ENCODE measurements around the gene RSAD2. TPM values are rescaled to one million over a fixed set of nuclear protein-coding genes. Genes with fewer than 3 reads are reported as not detected.

The RSAD2 gene
- total RNA-seq, 1 donor from 2014 or later = 0.32 TPM

DNA sequence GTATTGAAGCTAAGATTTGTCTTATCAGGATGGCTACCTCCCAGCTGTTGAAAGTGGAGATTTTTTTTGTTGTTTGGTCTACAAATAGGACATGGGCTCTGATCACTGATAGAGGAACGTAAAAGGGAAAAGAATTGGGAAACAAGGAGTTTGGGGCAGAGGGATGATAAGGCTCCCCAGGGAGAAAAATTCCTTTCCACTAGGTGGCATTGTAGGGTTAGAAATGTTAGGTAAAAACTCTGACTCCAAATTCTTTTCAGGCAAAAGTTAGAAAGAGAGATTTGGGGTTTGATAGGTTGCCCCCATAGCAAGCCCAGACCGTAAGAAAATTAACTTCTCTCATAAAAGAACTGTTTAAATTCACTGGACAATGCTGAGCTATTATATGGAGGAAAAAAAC is 31.7 kb upstream of the RSAD2 start:
- TF ChIP-seq, protein P1, sequence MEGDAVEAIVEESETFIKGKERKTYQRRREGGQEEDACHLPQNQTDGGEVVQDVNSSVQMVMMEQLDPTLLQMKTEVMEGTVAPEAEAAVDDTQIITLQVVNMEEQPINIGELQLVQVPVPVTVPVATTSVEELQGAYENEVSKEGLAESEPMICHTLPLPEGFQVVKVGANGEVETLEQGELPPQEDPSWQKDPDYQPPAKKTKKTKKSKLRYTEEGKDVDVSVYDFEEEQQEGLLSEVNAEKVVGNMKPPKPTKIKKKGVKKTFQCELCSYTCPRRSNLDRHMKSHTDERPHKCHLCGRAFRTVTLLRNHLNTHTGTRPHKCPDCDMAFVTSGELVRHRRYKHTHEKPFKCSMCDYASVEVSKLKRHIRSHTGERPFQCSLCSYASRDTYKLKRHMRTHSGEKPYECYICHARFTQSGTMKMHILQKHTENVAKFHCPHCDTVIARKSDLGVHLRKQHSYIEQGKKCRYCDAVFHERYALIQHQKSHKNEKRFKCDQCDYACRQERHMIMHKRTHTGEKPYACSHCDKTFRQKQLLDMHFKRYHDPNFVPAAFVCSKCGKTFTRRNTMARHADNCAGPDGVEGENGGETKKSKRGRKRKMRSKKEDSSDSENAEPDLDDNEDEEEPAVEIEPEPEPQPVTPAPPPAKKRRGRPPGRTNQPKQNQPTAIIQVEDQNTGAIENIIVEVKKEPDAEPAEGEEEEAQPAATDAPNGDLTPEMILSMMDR (IDR thresholded peaks at IDR 0.05) = no peak
- Histone ChIP-seq H3K27ac (no peak overlapping the region), H3K27me3 (no peaks in the 10 kb centered on the region), H3K36me3 (peaks cover 15 to 26% of the 10 kb centered on the region in 2 donors), H3K9me3 (peaks cover 52 to 72% of the 10 kb centered on the region in 2 donors), H3K4me1 (no peaks in the 10 kb centered on the region), H3K4me3 (no peak overlapping the region)
- intact Hi-C loops (cut with DNase I) = no loop called here
- DNase-seq (ENCODE audit: low spot score in 2 of 2) = no peak

DNA sequence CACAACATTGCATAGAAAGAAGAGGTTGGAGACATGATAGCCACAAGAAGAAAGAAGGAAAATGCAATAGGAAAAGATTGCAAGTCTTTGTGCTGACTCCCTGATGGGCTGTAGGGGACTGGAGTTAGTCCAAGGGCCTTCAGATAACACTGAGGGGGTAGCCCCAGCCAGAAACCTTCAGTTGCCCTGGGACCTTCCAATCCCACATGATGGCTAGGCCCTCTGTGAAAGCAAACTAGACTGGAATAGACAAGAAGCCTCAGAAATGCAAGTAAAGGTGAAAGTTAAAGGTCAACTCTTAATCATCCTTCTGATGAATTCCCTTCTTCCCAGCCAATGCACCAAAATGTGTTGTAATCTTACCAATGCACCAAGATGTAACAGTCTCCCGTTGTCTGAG is 31.0 kb upstream of the RSAD2 start:
- H3K36me3 ChIP-seq = peaks cover 20 to 33% of the 10 kb centered on the region in 2 donors
- no peaks in the 10 kb centered on the region for H3K27me3 ChIP-seq
- H3K4me3 ChIP-seq = no peak overlapping the region
- H3K4me1 ChIP-seq = no peaks in the 10 kb centered on the region
- H3K27ac ChIP-seq = no peak overlapping the region
- TF ChIP-seq, protein P1 (IDR thresholded peaks at IDR 0.05) = no peak
- peaks cover 52 to 72% of the 10 kb centered on the region in 2 donors for H3K9me3 ChIP-seq
- no peak for DNase-seq (ENCODE audit: low spot score in 2 of 2)
- intact Hi-C loops (cut with DNase I) = no loop called here

DNA sequence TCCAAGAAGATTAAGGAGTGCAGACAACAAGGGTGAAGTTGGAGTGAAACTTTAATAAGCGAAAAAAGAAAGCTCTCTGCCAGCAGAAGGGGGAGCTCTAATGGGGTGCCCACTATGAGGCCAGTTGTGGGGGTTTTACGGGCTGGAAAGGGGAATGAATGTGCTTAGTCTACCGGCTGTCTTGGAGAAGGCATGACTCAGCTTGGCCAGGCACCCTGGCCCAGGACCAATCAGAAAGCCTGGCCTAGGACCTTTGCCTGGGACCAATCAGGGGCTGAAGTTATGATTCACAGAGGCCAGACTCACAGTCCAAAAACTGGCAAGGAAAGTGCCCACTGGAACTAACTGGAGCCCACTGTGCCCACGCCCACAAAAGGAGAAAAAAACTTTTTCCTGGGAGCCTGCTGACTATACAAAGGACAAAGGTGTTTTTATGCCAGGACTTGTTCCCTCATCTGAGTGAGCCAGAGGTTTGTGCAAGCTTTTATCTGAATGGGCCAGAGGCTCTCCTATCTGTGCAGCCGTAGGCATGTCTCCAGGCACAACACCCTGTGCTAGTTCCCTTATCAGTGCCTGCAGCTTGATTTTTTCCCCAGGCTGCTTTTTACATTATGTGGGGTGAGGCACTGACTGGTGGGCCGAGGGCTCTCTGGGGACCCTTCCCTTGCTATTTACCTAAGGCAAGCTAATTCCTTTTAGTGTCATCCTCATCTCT is 30.5 kb upstream of the RSAD2 start:
- H3K4me1 ChIP-seq = no peaks in the 10 kb centered on the region
- no peak for DNase-seq (ENCODE audit: low spot score in 2 of 2)
- intact Hi-C loops (cut with DNase I) = no loop called here
- peaks cover 20 to 33% of the 10 kb centered on the region in 2 donors for H3K36me3 ChIP-seq
- no peak overlapping the region for H3K4me3 ChIP-seq
- no peaks in the 10 kb centered on the region for H3K27me3 ChIP-seq
- TF ChIP-seq, protein P1 (IDR thresholded peaks at IDR 0.05) = no peak
- H3K9me3 ChIP-seq = peaks cover 52 to 71% of the 10 kb centered on the region in 2 donors
- no peak overlapping the region for H3K27ac ChIP-seq

DNA sequence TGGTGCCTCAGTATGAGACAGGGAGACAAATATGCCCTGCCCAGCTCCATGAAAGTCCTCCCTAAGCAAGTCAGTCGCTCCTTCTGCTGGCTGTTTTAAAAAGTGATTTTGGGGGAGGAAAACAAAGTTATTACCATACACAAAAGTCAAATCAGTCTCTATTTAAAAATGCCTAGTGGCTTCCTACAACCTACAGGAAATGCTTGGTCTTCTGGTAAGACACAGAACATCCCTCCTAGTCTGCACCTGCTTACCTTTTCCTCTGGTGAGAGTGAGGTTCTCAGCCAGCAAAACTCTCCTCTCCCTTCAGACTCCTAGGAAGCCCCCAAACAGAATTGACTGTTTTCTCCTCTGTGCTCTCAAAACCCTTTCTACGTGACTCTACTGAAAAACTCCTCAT is 25.4 kb upstream of the RSAD2 start:
- Histone ChIP-seq H3K9me3 (peaks cover 11 to 21% of the 10 kb centered on the region in 2 donors), H3K27ac (no peak overlapping the region), H3K4me3 (no peak overlapping the region), H3K4me1 (no peaks in the 10 kb centered on the region), H3K27me3 (no peaks in the 10 kb centered on the region), H3K36me3 (peaks cover 20 to 33% of the 10 kb centered on the region in 2 donors)
- intact Hi-C loops (cut with DNase I) = no loop called here
- TF ChIP-seq, protein P1 (IDR thresholded peaks at IDR 0.05) = no peak
- no peak for DNase-seq (ENCODE audit: low spot score in 2 of 2)

DNA sequence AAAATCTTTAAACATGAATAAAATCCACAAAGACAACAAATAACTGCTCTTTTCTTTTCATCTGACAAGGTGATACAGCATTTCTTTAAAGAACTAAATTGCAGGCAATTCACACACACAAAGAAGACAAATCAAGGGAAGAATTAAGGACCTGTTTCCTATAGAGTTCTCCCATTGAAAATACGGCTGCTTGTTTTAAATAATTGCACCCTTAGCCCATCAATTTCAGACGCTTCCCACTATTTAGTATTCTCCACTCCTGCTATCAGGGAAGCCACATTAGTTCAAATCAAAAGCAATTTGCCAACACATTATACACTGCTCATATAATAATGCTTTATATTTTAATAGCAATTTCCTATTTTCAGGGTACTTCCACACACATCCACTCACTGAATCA is 23.2 kb upstream of the RSAD2 start:
- DNase-seq (ENCODE audit: low spot score in 2 of 2) = no peak
- Histone ChIP-seq H3K27ac (no peak overlapping the region), H3K27me3 (no peaks in the 10 kb centered on the region), H3K9me3 (peaks cover 0 to 10% of the 10 kb centered on the region in 2 donors), H3K36me3 (peaks cover 28 to 30% of the 10 kb centered on the region in 2 donors), H3K4me1 (no peaks in the 10 kb centered on the region), H3K4me3 (no peak overlapping the region)
- TF ChIP-seq, protein P1 (IDR thresholded peaks at IDR 0.05) = no peak
- intact Hi-C loops (cut with DNase I) = no loop called here

All from ascending aorta (tissue), 2 donors.